SU-DHL-6 (cell line): Measurements from ENCODE around the gene NOG.

ENCODE experiments used
- H2AFZ ChIP-seq: fragments of 200-600 bp; sonication (generic); 2 replicates; pipeline ENCODE4 v1.6.1; 2014; ENCODE audit warnings: low read depth, mild to moderate bottlenecking, moderate library complexity, mixed read lengths, antibody characterized with exemption, low read length; ENCODE audit not compliant: severe bottlenecking
- H3F3A ChIP-seq: fragments of 200-600 bp; shearing (Covaris generic); 2 replicates; pipeline ENCODE4 v1.6.0; 2016; ENCODE audit warnings: antibody characterized with exemption, mild to moderate bottlenecking; ENCODE audit not compliant: insufficient read depth
- H3K27ac ChIP-seq: fragments of 200-600 bp; sonication (generic); 2 replicates; pipeline ENCODE4 v1.5.1; 2016; ENCODE audit warnings: low read depth, mild to moderate bottlenecking, low read length, moderate library complexity, mixed read lengths
- H3K27me3 ChIP-seq: fragments of 200-600 bp; sonication (generic), shearing (Covaris generic); 2 replicates; pipeline ENCODE4 v1.6.0; 2014; ENCODE audit warnings: mild to moderate bottlenecking, low read length
- H3K36me3 ChIP-seq: fragments of 200-600 bp; sonication (generic); 2 replicates; pipeline ENCODE4 v1.6.1; 2014; ENCODE audit warnings: mild to moderate bottlenecking, low read length, mixed read lengths
- H3K4me2 ChIP-seq: fragments of 300-600, 200-600 bp; shearing (Covaris generic), sonication (generic); 2 replicates; pipeline ENCODE4 v1.6.0; 2014; ENCODE audit warnings: low read length, low read depth, mild to moderate bottlenecking; ENCODE audit not compliant: poor library complexity, severe bottlenecking
- H3K4me3 ChIP-seq: fragments of 200-600 bp; sonication (generic); 2 replicates; pipeline ENCODE4 v1.5.1; 2014; ENCODE audit warnings: antibody characterized with exemption, low read length, mild to moderate bottlenecking, mixed read lengths; ENCODE audit not compliant: insufficient read depth, poor library complexity, severe bottlenecking
- H3K79me2 ChIP-seq: fragments of 200-600 bp; sonication (generic); 2 replicates; pipeline ENCODE4 v1.6.1; 2014; ENCODE audit warnings: mild to moderate bottlenecking, low read length, moderate library complexity; ENCODE audit not compliant: insufficient read depth
- H3K9ac ChIP-seq: fragments of 200-600 bp; sonication (generic); 2 replicates; pipeline ENCODE4 v1.7.0; 2014; ENCODE audit warnings: mild to moderate bottlenecking, low read length
- H3K9me2 ChIP-seq: fragments of 200-600 bp; sonication (generic); replicated peaks from 2 replicates; pipeline ENCODE4 v1.6.1; 2014; ENCODE audit warnings: low read length; ENCODE audit not compliant: insufficient read depth
- H3K9me3 ChIP-seq: fragments of 200-600 bp; sonication (generic); 2 replicates; pipeline ENCODE4 v1.6.1; 2014; ENCODE audit warnings: low read length, mixed read lengths; ENCODE audit not compliant: insufficient read depth
- H4K20me1 ChIP-seq: fragments of 200-600 bp; sonication (generic); 2 replicates; pipeline ENCODE4 v1.6.1; 2014; ENCODE audit warnings: low read depth, mild to moderate bottlenecking, antibody characterized with exemption, low read length, moderate library complexity, mixed read lengths
- EZH2phosphoT487 ChIP-seq: fragments of 200-600 bp; sonication (generic), shearing (Covaris generic); conservative IDR thresholded peaks from 2 replicates; pipeline ENCODE4 v1.6.1; 2018; ENCODE audit warnings: mild to moderate bottlenecking, antibody characterized with exemption, low read length, moderate library complexity, mixed read lengths
- TF ChIP-seq, protein P1 (sequence below): fragments of 200-600 bp; sonication (generic); IDR thresholded peaks from one replicate; pipeline ENCODE4 v1.5.1; 2017; ENCODE audit warnings: antibody characterized with exemption, mild to moderate bottlenecking, low read length, moderate library complexity; ENCODE audit not compliant: insufficient read depth, poor library complexity, severe bottlenecking

Gene NOG

DNA sequence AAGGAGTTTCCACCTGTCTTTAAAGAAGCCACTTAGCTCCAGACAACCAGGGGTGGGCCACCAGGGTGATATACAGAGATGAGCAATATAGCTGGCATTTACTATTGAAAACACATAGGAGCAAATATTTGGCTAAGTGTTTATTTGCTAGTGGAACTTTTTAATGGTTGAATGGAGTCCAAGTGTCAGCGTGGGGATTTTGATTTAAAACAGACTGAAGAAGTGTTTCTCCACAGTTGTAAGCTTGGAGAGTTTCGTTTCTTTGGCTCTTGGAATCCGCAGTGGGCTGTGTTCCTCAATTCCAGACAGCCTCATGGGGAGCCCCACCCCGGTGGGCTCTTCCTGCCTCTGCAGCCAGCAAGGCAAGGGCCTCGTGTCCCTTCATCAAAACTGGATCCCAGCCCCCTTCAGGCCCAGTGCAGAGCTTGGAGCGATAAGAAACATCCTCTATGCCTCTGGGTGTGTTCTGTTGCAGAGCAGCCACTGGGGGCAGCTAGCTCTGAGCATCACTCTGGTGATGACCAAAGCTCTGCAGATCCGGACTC lies 36.1 kb downstream of the NOG start:
- no peaks in the 10 kb centered on the region for H3K79me2 ChIP-seq
- H3K9me3 ChIP-seq: no peaks in the 10 kb centered on the region
- H3K9ac ChIP-seq: no peak overlapping the region
- TF ChIP-seq, protein P1, sequence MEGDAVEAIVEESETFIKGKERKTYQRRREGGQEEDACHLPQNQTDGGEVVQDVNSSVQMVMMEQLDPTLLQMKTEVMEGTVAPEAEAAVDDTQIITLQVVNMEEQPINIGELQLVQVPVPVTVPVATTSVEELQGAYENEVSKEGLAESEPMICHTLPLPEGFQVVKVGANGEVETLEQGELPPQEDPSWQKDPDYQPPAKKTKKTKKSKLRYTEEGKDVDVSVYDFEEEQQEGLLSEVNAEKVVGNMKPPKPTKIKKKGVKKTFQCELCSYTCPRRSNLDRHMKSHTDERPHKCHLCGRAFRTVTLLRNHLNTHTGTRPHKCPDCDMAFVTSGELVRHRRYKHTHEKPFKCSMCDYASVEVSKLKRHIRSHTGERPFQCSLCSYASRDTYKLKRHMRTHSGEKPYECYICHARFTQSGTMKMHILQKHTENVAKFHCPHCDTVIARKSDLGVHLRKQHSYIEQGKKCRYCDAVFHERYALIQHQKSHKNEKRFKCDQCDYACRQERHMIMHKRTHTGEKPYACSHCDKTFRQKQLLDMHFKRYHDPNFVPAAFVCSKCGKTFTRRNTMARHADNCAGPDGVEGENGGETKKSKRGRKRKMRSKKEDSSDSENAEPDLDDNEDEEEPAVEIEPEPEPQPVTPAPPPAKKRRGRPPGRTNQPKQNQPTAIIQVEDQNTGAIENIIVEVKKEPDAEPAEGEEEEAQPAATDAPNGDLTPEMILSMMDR: no peak
- TF ChIP-seq EZH2phosphoT487: no peak
- no peak overlapping the region for H3K4me2 ChIP-seq
- no peaks in the 10 kb centered on the region for H3K27me3 ChIP-seq
- H3K27ac ChIP-seq: no peak overlapping the region
- H3K9me2 ChIP-seq: no peaks in the 10 kb centered on the region
- H3K4me3 ChIP-seq: no peak overlapping the region
- no peaks in the 10 kb centered on the region for H4K20me1 ChIP-seq
- H3K36me3 ChIP-seq: no peaks in the 10 kb centered on the region
- H2AFZ ChIP-seq: no peak overlapping the region
- H3F3A ChIP-seq: no peaks in the 10 kb centered on the region

DNA sequence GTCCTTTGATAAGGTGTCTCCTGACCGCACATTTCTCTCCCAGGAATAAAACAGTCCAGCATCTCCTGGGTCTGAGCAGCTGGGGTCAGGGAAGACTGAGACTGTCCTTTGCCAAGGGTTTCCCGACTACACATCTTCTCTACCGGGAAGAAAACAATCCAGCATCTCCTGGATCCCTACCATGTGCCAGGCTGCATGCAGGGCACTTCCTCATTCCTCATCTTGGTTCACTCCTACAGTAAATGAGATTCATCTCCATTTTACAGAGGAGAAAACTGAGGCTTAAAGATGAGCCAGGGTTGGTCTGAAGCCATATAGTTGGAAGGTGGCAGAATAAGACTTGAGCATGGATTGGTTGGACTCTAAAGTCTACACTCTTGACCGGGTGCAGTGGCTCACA lies 36.7 kb downstream of the NOG start:
- no peak overlapping the region for H3K9ac ChIP-seq
- no peaks in the 10 kb centered on the region for H3K9me3 ChIP-seq
- H4K20me1 ChIP-seq: no peaks in the 10 kb centered on the region
- H3K27me3 ChIP-seq: no peaks in the 10 kb centered on the region
- no peak overlapping the region for H3K4me2 ChIP-seq
- no peak overlapping the region for H2AFZ ChIP-seq
- H3K4me3 ChIP-seq: no peak overlapping the region
- TF ChIP-seq, protein P1: no peak
- no peak for TF ChIP-seq EZH2phosphoT487
- H3K27ac ChIP-seq: no peak overlapping the region
- H3K79me2 ChIP-seq: no peaks in the 10 kb centered on the region
- no peaks in the 10 kb centered on the region for H3K36me3 ChIP-seq
- H3F3A ChIP-seq: no peaks in the 10 kb centered on the region
- H3K9me2 ChIP-seq: no peaks in the 10 kb centered on the region

GRCh38 chr17:56633681-56634080 lies 40.2 kb downstream of the NOG start:
- Histone ChIP-seq H3F3A (no peaks in the 10 kb centered on the region), H4K20me1 (no peaks in the 10 kb centered on the region), H3K27ac (no peak overlapping the region), H3K9ac (no peak overlapping the region), H3K4me2 (no peak overlapping the region), H3K79me2 (no peaks in the 10 kb centered on the region), H3K9me3 (no peaks in the 10 kb centered on the region), H3K36me3 (no peaks in the 10 kb centered on the region), H2AFZ (no peak overlapping the region), H3K9me2 (no peaks in the 10 kb centered on the region), H3K27me3 (no peaks in the 10 kb centered on the region), H3K4me3 (no peak overlapping the region)
- TF ChIP-seq EZH2phosphoT487: no peak
- TF ChIP-seq, protein P1: no peak
